HG02852 (cell line): ENCODE measurements around the gene B3GAT3.
"Not testable (repeated sequence)": the region's sequence is repeated elsewhere in the genome, so short reads cannot be mapped to it uniquely, and the experiment has no call there.

Experiments
- ATAC-seq: cut with Tn5 transposase; IDR thresholded peaks from one replicate; pipeline ENCODE4 v1.9.1; 2021; ENCODE audit warnings: mild to moderate bottlenecking, moderate library complexity; ENCODE audit not compliant: unreplicated experiment

The B3GAT3 gene

GRCh38 chr11:62645946-62646824 is 24.4 kb upstream of the B3GAT3 start, which contains the start of gene GANAB:
Gene GANAB, minus strand, starts transcription at chr11:62646613. Its CDS starts 14 bp downstream, at chr11:62646599.
- ATAC-seq: peak; percentile 93

GRCh38 chr11:62645671-62645945 is 23.8 kb upstream of the B3GAT3 start:
- no peak for ATAC-seq

- no peak for ATAC-seq
These were observed 22.4 kb upstream of the B3GAT3 start for GRCh38 chr11:62644220-62644619.

- no peak for ATAC-seq
These were observed 10.7 kb upstream of the B3GAT3 start for GRCh38 chr11:62632492-62632891.

- ATAC-seq: no peak
These were observed 5.9 kb upstream of the B3GAT3 start for GRCh38 chr11:62627713-62628112.

- no peak for ATAC-seq
These were observed 797 bp upstream of the B3GAT3 start for GRCh38 chr11:62622476-62623089.

- ATAC-seq: no peak
These were observed 689 bp downstream of the B3GAT3 start for GRCh38 chr11:62621027-62621566.

- not testable (repeated sequence) for ATAC-seq
These were observed 4.8 kb downstream of the B3GAT3 start for GRCh38 chr11:62616957-62617356.

- ATAC-seq: no peak
These were observed 6.3 kb downstream of the B3GAT3 start for GRCh38 chr11:62615521-62615920.

GRCh38 chr11:62614275-62614674 is 7.5 kb downstream of the B3GAT3 start:
- no peak for ATAC-seq

GRCh38 chr11:62613291-62613778 is 8.5 kb downstream of the B3GAT3 start:
- no peak for ATAC-seq

- peak; percentile 68 for ATAC-seq
These were observed 9.2 kb downstream of the B3GAT3 start, which contains the start of the genes EML3 and ROM1 for GRCh38 chr11:62612366-62613290. Gene EML3, minus strand, starts transcription at chr11:62612775. Its CDS starts 318 bp downstream, at chr11:62612457. Gene ROM1, plus strand, starts transcription at chr11:62613257. Its CDS starts 25 bp downstream, at chr11:62613282.

- ATAC-seq: peak; percentile 27
These were observed 10.0 kb downstream of the B3GAT3 start for GRCh38 chr11:62611705-62612365.

GRCh38 chr11:62610814-62611704 is 10.7 kb downstream of the B3GAT3 start:
- ATAC-seq: no peak

- ATAC-seq: no peak
These were observed 11.4 kb downstream of the B3GAT3 start for GRCh38 chr11:62610403-62610802.

- ATAC-seq: no peak
These were observed 13.0 kb downstream of the B3GAT3 start for GRCh38 chr11:62608776-62609175.

- ATAC-seq: no peak
These were observed 14.1 kb downstream of the B3GAT3 start for GRCh38 chr11:62607714-62608113.

- ATAC-seq: no peak
These were observed 15.9 kb downstream of the B3GAT3 start for GRCh38 chr11:62605902-62606301.

- ATAC-seq: no peak
These were observed 16.3 kb downstream of the B3GAT3 start for GRCh38 chr11:62605467-62605866.
